GDM1 (cell line): ENCODE data around the gene GLI3.

Source experiments
- DNase-seq: peaks from one replicate; lab custom pipeline; 2025; lab: John Stamatoyannopoulos, UW

Gene GLI3

DNA sequence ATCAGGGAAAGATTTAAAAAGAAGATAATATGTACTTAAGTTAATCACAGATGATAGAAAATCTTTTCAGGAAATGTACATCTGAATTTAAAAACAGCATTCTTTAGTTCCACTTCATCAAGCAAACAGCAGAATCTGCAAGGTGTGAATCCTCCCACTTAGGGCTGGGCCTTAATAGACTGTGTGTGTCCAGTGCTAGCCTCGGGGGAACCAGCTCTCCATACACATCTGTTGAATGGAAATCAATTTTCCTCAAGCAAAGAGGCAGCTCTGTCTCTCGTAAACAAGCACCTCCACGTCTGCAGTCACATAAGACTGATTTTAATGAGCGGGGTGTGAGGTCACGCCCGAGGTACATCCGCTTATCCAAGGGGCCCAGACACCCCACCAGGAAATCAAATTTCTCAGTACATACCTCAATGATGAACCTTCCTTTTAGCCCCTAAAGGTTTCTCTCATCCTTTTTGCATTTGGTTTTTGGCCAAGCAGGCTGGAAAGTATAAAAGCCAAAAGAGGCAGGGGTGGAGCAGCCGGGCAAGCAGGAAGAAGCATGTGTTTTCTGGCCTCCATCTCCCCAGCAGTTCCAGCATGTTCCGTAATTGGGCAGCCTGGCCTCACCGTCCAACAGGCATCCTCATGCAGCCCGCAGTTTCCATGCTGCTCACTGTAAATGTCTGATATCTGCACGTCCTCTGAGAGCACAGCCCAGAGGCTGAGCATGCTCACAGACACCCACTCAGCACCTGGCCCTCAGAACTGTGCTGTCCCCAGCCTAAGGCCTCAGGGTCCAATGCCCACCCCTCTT is 131.3 kb downstream of the GLI3 start:
- no peak for DNase-seq

- no peak for DNase-seq
These were observed 132.3 kb downstream of the GLI3 start for GRCh38 chr7:42104694-42105093.

DNA sequence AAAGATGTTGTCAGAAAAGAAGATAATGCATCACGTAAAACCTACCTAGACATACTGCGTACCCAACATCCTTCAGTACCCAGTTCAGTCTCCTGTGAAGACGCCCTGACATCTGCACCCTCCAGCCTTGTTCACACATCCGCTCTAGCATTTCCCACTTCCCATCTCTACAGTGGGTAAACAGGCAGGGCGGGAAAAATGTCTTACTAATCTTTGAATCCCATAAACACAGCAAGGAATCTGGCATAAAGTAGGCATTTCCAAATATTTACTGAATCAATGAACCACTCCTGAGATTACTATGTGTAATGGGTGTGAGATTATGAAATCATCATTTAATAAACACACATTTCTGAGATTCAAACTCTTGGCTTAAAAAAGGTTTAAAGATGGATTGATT is 132.8 kb downstream of the GLI3 start:
- no peak for DNase-seq

DNA sequence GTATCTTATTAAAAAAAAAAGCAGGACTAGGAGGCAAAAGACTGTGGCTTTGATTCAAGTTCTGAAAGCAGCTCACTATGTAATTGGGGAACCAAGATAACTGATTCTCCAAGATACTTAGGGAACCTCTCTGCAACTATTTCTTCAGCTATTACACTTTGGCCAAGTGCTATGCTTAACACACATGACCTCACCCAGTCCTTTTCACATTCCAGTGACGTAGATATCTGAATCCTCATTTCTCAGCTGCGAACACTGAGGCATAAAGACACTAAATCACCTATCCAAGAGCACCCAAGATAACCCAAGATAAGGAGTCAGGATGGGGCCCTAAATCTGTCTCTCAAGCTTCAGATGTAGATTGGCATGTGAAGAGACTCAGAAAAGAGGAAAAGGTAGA is 133.6 kb downstream of the GLI3 start:
- DNase-seq = no peak

DNA sequence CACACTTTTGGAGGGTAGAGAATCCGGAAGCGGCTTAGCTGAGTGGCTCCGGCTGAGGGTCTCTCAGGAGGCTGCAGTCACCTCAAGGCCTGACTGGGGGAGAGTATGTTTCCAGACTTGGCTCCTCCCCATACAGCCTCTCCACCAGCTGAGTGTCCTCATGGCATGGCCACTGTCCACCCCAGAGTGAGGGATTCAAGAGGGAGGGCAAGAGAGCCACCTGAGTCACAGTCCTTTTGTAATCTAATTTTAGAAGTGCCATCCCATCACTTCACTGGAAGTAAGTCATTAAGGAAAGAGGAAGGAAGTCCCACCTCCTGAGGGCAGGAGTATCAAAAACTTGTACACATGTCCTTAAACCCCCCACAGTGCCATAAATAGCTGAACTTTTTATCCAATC is 134.0 kb downstream of the GLI3 start:
- no peak for DNase-seq

- DNase-seq = no peak
These were observed 134.7 kb downstream of the GLI3 start for GRCh38 chr7:42102301-42102700.

DNA sequence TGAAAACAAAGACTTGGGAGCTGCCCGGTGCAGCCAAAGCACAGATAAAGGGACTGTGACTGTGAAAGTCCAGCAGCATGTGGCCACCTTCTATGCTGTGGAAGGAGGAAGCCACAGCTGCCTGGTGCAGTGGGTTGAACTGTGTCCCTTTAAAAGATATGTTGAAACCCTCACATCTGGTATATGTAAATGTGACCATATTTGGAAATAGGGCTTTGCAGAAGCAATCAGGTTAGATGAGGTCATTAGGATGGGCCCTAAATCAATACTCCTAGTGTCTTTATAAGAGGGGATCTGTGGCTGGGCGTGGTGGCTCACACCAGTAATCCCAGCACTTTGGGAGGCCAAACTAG is 136.9 kb downstream of the GLI3 start:
- DNase-seq = no peak

GRCh38 chr7:42099470-42100155 is 137.4 kb downstream of the GLI3 start:
- no peak for DNase-seq

- DNase-seq = no peak
These were observed 137.9 kb downstream of the GLI3 start for GRCh38 chr7:42099066-42099465.

DNA sequence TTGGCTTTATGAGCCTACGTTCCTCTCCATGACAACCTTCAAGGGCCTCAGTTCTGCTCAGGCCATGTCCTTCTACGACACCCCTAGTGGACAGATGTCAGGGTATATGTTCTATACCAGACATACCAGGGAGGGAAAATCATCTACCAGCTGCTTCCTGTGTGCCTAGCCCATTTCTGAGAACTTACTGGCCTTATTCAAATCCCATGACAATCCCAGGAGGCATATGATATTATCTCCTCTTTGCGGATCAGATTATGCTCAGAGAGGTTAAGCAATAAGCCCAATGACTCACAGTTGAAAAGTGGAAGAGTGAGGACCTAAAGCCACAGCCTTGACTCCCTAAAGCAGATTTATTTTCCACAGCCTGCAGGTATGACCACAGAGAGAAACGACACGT is 139.3 kb downstream of the GLI3 start:
- DNase-seq = no peak

GRCh38 chr7:42096681-42097561 is 140.1 kb downstream of the GLI3 start:
- no peak for DNase-seq

GRCh38 chr7:42096268-42096667 is 140.7 kb downstream of the GLI3 start:
- DNase-seq = no peak

DNA sequence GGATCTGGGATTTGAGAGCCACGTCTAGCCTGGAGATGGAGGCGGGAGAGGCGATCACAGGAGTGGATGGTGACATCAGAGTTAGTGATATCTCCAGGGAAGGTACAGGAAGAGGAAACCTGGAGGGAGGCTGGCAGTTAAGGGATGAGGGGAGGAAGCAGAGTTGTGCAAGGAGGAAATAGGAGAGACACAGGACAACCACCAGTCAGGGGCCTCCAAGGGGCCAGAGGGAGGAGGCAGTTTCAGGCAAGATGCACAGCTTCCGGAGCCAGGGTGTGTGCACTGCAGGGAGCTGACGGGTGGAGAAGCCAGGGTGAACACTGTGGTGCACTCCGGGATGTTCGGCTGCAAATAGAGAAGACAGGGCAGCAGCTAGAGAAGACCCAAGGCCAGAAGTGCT is 141.2 kb downstream of the GLI3 start:
- DNase-seq = no peak

- DNase-seq = no peak
These were observed 143.6 kb downstream of the GLI3 start for GRCh38 chr7:42093349-42093905.

DNA sequence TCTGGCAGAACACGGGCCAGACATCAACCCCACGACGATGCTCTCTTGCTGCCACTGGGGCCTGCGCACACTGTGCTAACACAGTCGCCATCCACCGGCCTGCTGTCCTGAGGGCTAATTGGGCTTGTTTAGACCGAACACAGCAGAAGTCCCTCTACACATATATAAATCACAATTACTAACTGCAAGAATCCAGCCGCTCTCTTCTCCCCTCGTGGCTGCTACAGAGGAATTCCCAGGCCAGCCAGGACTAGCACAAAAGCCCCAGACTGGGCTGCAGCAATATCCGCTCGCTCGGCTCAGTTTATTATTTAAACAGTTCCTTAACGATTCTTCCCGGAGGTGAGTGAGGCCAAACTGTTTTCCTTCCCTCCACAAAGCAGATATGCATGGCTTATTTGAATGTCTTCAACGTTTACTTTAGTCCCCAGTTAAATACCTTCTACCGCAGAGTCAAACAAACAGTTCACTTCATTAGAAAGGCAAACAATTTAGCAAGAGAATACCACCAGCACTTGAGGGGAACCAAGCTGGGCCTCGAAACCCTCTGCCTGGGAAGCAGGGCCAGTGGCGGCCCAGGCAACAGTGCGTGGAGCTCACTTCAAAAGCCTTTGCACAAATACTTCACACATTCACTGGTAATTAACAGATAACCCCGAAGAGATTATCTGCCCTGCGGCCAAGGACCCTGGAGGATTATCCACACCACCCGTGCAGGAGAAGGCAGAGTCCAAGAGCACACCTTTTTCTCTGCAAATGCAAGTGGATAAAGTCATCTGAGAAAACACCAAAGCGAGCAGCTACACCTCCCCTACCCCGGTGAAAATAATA is 145.3 kb downstream of the GLI3 start:
- DNase-seq = no peak

- DNase-seq = no peak
These were observed 146.2 kb downstream of the GLI3 start for GRCh38 chr7:42090806-42091205.

- no peak for DNase-seq
These were observed 147.0 kb downstream of the GLI3 start for GRCh38 chr7:42090056-42090455.

DNA sequence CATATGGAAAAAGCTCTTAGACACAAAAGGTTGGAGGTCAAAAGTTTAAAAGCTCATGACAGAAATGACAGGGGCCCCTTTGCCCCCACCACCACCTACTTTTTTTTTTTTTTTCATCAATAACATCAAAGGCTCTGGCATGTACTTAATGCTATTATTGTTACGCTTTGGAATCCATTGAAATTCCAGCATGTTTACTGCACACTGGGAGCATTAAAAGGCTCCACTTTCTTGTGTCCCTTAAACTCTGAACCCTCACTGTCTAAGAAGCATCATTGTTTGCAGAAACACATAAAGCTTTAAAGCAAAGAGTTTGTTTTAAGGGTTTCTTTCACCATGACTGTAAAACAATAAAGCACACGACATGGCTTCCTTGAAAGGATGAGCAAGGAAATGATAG is 149.4 kb downstream of the GLI3 start:
- no peak for DNase-seq

DNA sequence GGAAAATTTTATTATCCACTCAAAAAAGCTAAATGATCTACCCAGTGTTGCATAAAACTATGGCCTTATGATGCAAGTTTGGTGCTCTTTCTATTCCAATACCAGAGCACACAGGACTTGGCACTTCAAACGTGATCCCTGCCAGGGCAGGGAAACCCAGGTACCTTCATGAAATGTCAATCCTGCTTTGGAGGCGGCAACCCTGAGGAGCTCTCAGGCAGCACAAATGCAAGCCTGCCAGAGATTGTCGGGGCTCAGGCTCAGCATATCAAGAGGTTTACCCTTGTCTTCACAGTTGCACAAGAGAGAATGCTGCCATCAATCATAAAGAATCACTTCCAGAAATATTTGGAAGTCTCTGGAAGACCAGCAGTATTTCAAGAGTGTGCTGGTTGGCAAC is 151.5 kb downstream of the GLI3 start:
- no peak for DNase-seq

GRCh38 chr7:42084263-42084662 is 152.7 kb downstream of the GLI3 start:
- no peak for DNase-seq

DNA sequence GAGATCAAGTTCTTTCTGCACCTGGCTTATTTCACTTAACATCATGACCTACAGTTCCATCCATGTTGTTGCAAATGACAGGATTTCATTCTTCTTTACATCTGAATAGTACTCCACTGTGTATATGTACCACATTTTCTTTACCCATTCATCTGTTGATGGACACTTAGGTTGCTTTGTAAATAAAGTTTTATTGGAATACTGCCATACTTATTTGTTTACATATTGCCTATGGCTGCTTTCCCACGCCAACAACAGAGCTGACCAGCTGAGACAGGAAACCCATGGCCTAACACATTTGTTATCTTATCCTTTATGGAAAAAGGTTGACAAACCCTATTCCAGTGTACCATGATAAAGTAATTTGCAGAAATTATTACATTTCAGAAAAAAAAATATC is 153.7 kb downstream of the GLI3 start:
- no peak for DNase-seq

DNA sequence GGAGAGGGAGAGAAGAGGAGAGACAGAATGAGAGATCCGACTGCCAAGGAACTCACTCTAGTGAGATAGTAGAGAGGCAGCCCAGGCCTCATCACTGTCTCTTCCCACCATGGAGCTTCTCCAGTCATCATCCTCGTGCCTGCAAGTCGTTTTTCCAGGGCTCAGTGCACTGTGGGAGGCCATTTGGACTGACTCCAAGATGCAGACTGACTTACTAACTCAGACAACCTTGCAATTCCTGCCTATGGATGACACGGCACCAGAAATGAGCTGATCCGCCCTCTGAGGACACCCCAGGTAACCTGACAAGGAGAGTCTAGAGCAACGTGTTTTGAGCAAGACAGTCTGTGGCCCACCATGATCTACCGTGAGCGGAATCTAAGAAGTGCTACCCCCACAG is 154.9 kb downstream of the GLI3 start:
- DNase-seq = no peak
